Endodermal cell (in vitro differentiated cells): ENCODE results near the gene DDX4. TPM values are rescaled to one million over a fixed set of nuclear protein-coding genes. Genes with fewer than 3 reads are reported as not detected.

Experiments used
- DNase-seq: peaks from one replicate; pipeline ENCODE4 v3.0.0-alpha.2; 2017
- H3K27ac ChIP-seq: 2 replicates; pipeline ENCODE4 v1.5.1; 2013; ENCODE audit warnings: mild to moderate bottlenecking, low read depth, low read length, moderate library complexity
- H3K27me3 ChIP-seq: 2 replicates; pipeline ENCODE4 v1.6.1; 2013; ENCODE audit warnings: mild to moderate bottlenecking, low read length, moderate library complexity; ENCODE audit not compliant: insufficient read depth, control insufficient read depth, poor library complexity, severe bottlenecking
- H3K36me3 ChIP-seq: 2 replicates; pipeline ENCODE4 v1.7.0; 2013; ENCODE audit warnings: mild to moderate bottlenecking, low read length, moderate library complexity; ENCODE audit not compliant: control insufficient read depth, insufficient read depth
- H3K4me1 ChIP-seq: one replicate; pipeline ENCODE4 v1.7.0; 2013; ENCODE audit warnings: low read length; ENCODE audit not compliant: control insufficient read depth, insufficient read depth
- H3K4me3 ChIP-seq: 2 replicates; pipeline ENCODE4 v1.5.1; 2013; ENCODE audit warnings: mild to moderate bottlenecking, low read length, moderate library complexity
- H3K9ac ChIP-seq: 2 replicates; pipeline ENCODE4 v1.6.1; 2013; ENCODE audit warnings: mild to moderate bottlenecking, low read length, moderate library complexity; ENCODE audit not compliant: poor library complexity, severe bottlenecking; ENCODE audit errors: extremely low read depth
- H3K9me3 ChIP-seq: 2 replicates; pipeline ENCODE4 v1.6.1; 2013; ENCODE audit warnings: mild to moderate bottlenecking, low read length, moderate library complexity; ENCODE audit not compliant: control insufficient read depth
- H3K27ac Mint-ChIP-seq: 2 replicates; pipeline ENCODE4 v1.8.0; 2020; ENCODE audit warnings: mixed read lengths
- H3K27me3 Mint-ChIP-seq: 2 replicates; pipeline ENCODE4 v1.8.0; 2021; ENCODE audit warnings: mild to moderate bottlenecking, mixed read lengths; ENCODE audit not compliant: insufficient read depth
- H3K36me3 Mint-ChIP-seq: 2 replicates; pipeline ENCODE4 v1.8.0; 2020; ENCODE audit warnings: low read depth, mixed read lengths
- H3K4me1 Mint-ChIP-seq: 2 replicates; pipeline ENCODE4 v1.8.0; 2020; ENCODE audit warnings: mixed read lengths
- H3K4me3 Mint-ChIP-seq: 2 replicates; pipeline ENCODE4 v1.8.0; 2020; ENCODE audit warnings: mild to moderate bottlenecking, moderate library complexity, mixed read lengths
- H3K9me3 Mint-ChIP-seq: 2 replicates; pipeline ENCODE4 v1.8.0; 2020; ENCODE audit warnings: mild to moderate bottlenecking, mixed read lengths
- WGBS, 2 experiments: methylation state at CpG; one replicate each; pipeline versions ENCODE4 v1.1.5 to v1.1.7; 2013; ENCODE audit warnings: missing lambda C conversion rate in 2 of 2, mixed read lengths in 1 of 2; ENCODE audit not compliant: insufficient coverage in 1 of 2, insufficient read length in 1 of 2; 5-methylcytosine and 5-hydroxymethylcytosine counted together
- total RNA-seq, 2 donors: library from RNA; stranded (reverse); fragmentation: NEBNext Ultra II Directional in 1 of 2; extraction: Animal tissue kit (Norgen Biotek cat#: 25700) in 1 of 2; gene quantifications; 2 replicates in 1 of 2; 3 replicates in 1 of 2; pipeline ENCODE4 v1.2.1, GENCODE V29; 2021
- TF ChIP-seq, protein P1 (sequence below): fragments of 200-600 bp; sonication (generic); conservative IDR thresholded peaks from 2 replicates; pipeline ENCODE4 v1.5.0; 2021; ENCODE audit warnings: antibody characterized with exemption, mild to moderate bottlenecking

Gene DDX4
- total RNA-seq, 2 donors from 2014 or later = not detected

- Mint-ChIP-seq H3K36me3 (no peaks in the 10 kb centered on the region), H3K4me3 (peak overlapping the region; percentile 60), H3K27me3 (peaks cover 38% of the 10 kb centered on the region), H3K27ac (peak overlapping the region; percentile 66), H3K9me3 (no peaks in the 10 kb centered on the region), H3K4me1 (no peaks in the 10 kb centered on the region)
- H3K4me3 ChIP-seq = no peak overlapping the region
- 34 to 38% methylated on average over 6 to 45 of the region's 45 CpGs for WGBS, 2 experiments
- H3K27ac ChIP-seq = no peak overlapping the region
- no peaks in the 10 kb centered on the region for H3K9me3 ChIP-seq
- TF ChIP-seq, protein P1, sequence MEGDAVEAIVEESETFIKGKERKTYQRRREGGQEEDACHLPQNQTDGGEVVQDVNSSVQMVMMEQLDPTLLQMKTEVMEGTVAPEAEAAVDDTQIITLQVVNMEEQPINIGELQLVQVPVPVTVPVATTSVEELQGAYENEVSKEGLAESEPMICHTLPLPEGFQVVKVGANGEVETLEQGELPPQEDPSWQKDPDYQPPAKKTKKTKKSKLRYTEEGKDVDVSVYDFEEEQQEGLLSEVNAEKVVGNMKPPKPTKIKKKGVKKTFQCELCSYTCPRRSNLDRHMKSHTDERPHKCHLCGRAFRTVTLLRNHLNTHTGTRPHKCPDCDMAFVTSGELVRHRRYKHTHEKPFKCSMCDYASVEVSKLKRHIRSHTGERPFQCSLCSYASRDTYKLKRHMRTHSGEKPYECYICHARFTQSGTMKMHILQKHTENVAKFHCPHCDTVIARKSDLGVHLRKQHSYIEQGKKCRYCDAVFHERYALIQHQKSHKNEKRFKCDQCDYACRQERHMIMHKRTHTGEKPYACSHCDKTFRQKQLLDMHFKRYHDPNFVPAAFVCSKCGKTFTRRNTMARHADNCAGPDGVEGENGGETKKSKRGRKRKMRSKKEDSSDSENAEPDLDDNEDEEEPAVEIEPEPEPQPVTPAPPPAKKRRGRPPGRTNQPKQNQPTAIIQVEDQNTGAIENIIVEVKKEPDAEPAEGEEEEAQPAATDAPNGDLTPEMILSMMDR = no peak
- DNase-seq = peak; percentile 74
- H3K4me1 ChIP-seq = no peaks in the 10 kb centered on the region
- H3K36me3 ChIP-seq = no peaks in the 10 kb centered on the region
- peaks cover 32% of the 10 kb centered on the region for H3K27me3 ChIP-seq
- H3K9ac ChIP-seq = no peak overlapping the region
Measured at GRCh38 chr5:55821731-55822512, 84.1 kb downstream of the DDX4 start.

DNA sequence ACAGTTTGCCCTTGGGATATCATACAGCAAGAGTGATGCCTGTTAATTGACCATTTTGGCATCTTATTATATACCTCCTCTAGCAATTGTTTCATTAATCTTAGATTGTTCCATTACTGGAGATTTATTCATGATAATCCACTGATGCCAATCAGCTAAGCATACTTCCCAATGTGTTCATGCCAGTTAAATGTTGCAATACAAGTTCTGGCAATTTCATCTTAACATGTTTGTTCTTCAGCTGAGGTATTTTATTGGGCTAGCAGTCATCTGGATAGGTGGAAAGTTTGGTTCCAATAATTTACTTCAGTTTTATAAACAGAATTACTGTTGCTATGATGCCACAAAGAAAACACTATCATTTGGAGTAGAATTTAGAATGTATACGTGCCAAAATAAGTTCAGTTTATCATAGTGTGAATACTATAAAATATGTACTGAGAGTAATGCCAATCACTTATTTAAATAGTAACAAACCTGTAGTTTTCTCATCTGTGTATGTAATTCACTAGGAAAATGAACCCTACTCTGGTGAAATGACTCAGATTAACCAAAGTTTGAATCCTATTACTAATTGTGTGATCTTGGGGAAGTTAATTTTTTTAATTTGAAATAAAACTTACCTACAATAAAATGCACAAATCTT is 85.4 kb downstream of the DDX4 start:
- H3K9me3 Mint-ChIP-seq = no peaks in the 10 kb centered on the region
- no peaks in the 10 kb centered on the region for H3K36me3 Mint-ChIP-seq
- H3K4me1 ChIP-seq = no peaks in the 10 kb centered on the region
- 100% methylated on average over 1 of the region's 1 CpG; no CpG with 5 or more reads in 1 of the 2 experiments for WGBS, 2 experiments
- DNase-seq = no peak
- no peaks in the 10 kb centered on the region for H3K36me3 ChIP-seq
- peaks cover 32% of the 10 kb centered on the region for H3K27me3 ChIP-seq
- H3K4me1 Mint-ChIP-seq = no peaks in the 10 kb centered on the region
- no peak overlapping the region for H3K27ac Mint-ChIP-seq
- no peak overlapping the region for H3K4me3 Mint-ChIP-seq
- H3K9ac ChIP-seq = no peak overlapping the region
- H3K27me3 Mint-ChIP-seq = peaks cover 36% of the 10 kb centered on the region
- no peak overlapping the region for H3K4me3 ChIP-seq
- H3K9me3 ChIP-seq = no peaks in the 10 kb centered on the region
- TF ChIP-seq, protein P1 = no peak
- H3K27ac ChIP-seq = no peak overlapping the region

DNA sequence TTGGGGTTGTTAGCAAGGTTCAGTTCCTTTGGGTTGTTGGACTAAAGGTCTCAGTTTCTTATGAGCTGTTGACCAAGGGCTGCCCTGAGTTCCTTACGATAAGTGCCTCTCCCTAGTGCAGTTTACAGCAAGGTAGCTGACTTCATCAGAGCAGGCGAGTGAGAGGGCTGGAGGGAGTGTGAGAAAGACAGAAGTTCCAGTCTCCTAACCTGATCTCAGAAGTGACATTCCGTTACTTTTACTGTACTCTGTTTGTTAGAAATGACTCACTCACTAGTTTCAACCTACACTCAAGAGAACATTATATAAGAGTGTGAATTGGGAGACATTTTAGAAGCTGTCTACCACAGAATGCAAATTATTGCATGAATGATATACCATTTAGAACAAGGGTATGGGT is 92.1 kb downstream of the DDX4 start:
- Histone ChIP-seq H3K4me3 (no peak overlapping the region), H3K27me3 (no peaks in the 10 kb centered on the region), H3K27ac (no peak overlapping the region), H3K9me3 (no peaks in the 10 kb centered on the region), H3K4me1 (no peaks in the 10 kb centered on the region), H3K36me3 (no peaks in the 10 kb centered on the region), H3K9ac (no peak overlapping the region)
- TF ChIP-seq, protein P1 = no peak
- H3K4me3 Mint-ChIP-seq = no peak overlapping the region
- peaks cover 4% of the 10 kb centered on the region for H3K27me3 Mint-ChIP-seq
- H3K4me1 Mint-ChIP-seq = no peaks in the 10 kb centered on the region
- no peak overlapping the region for H3K27ac Mint-ChIP-seq
- no peak for DNase-seq
- peaks cover 2% of the 10 kb centered on the region for H3K9me3 Mint-ChIP-seq
- 94 to 100% methylated on average over 1 to 3 of the region's 3 CpGs for WGBS, 2 experiments
- no peaks in the 10 kb centered on the region for H3K36me3 Mint-ChIP-seq
